ENCODE data around the gene FBXO45.

GRCh38 chr3:196547067-196547466 is 21.4 kb upstream of the FBXO45 start:
- no peak for TF ChIP-seq CTCF (IDR thresholded peaks at IDR 0.05 in 2 of 3, conservative IDR thresholded peaks at IDR 0.05 in 1 of 3; ENCODE audit: control insufficient read depth in 2 of 3, extremely low read depth in 1 of 3, insufficient read depth in 1 of 3, low read depth in 3 of 3, low read length in 3 of 3)
- TF ChIP-seq SIN3A (IDR thresholded peaks at IDR 0.05; ENCODE audit: low read depth, low read length): no peak
- no peak for TF ChIP-seq RFX5 (IDR thresholded peaks at IDR 0.05; ENCODE audit: low read depth, low read length)
- TF ChIP-seq TCF3 (IDR thresholded peaks at IDR 0.05; ENCODE audit: borderline replicate concordance, insufficient read depth, low read depth, low read length): no peak
- no peak for TF ChIP-seq NR2C2 (IDR thresholded peaks at IDR 0.05; ENCODE audit: borderline replicate concordance, control insufficient read depth, insufficient read length, low read depth)
- TF ChIP-seq POLR2A (IDR thresholded peaks at IDR 0.05; ENCODE audit: low read depth, low read length): no peak
- no peak for TF ChIP-seq SIX5 (IDR thresholded peaks at IDR 0.05; ENCODE audit: low read depth, low read length, severe bottlenecking)
- TF ChIP-seq EZH2 (IDR thresholded peaks at IDR 0.05; ENCODE audit: borderline replicate concordance, control insufficient read depth, low read depth, low read length): no peak
- TF ChIP-seq EGR1 (IDR thresholded peaks at IDR 0.05; ENCODE audit: borderline replicate concordance in 1 of 2, low read depth in 2 of 2, low read length in 2 of 2): no peak
- no peak for TF ChIP-seq CREB1 (IDR thresholded peaks at IDR 0.05; ENCODE audit: low read depth)
